Measurements from ENCODE around the gene SEH1L. TPM values are rescaled to one million over a fixed set of nuclear protein-coding genes. Genes with fewer than 3 reads are reported as not detected.

SEH1L gene
- total RNA-seq, 2 donors from 2014 or later, result 67.2 to 102 TPM

Other genes starting within 250 kb of the SEH1L start
- 10 to 100 TPM; 10.1 to 14.4 TPM for gene CEP76, start 245.3 kb upstream of the SEH1L start, total RNA-seq
- gene PSMG2, start 245.0 kb upstream of the SEH1L start, total RNA-seq, result 10 to 100 TPM; 72.1 to 80.5 TPM
- 100 to 1,000 TPM; 151 to 156 TPM for gene PTPN2, start 63.8 kb upstream of the SEH1L start, total RNA-seq
- 10 to 100 TPM; 32.2 to 49.2 TPM for gene CEP192, start 43.4 kb downstream of the SEH1L start, total RNA-seq